HepG2 (cell line): ENCODE data around the gene DTYMK. TPM values are rescaled to one million over a fixed set of nuclear protein-coding genes. Genes with fewer than 3 reads are reported as not detected.
A peak's percentile ranks its signal among the peaks of the same experiment; 100 is the strongest.

Source experiments
- BCL6 ChIP-seq: IDR thresholded peaks from 2 replicates; pipeline ENCODE4 v1.6.1; 2016; ENCODE audit warnings: missing genetic modification reagents, missing compliant biosample characterization
- CBX1 ChIP-seq: IDR thresholded peaks from one replicate; pipeline ENCODE4 v1.6.1; 2016; ENCODE audit warnings: antibody characterized with exemption, low read depth
- DDIT3 ChIP-seq: sonication (generic); formaldehyde crosslinking; IDR thresholded peaks from 2 replicates; pipeline ENCODE4 v1.4.0; 2020; ENCODE audit warnings: mild to moderate bottlenecking, missing genetic modification reagents
- DNMT3B ChIP-seq: conservative IDR thresholded peaks from 2 replicates; pipeline ENCODE4 v1.6.1; 2016; ENCODE audit warnings: missing biosample characterization, control low read depth
- DPF2 ChIP-seq: sonication (generic); formaldehyde crosslinking; IDR thresholded peaks from 2 replicates; pipeline ENCODE4 v1.4.0; 2020; ENCODE audit warnings: mild to moderate bottlenecking, low read depth, missing genetic modification reagents, borderline replicate concordance
- E2F5 ChIP-seq: sonication (generic); formaldehyde crosslinking; conservative IDR thresholded peaks from 2 replicates; pipeline ENCODE4 v1.4.0; 2020; ENCODE audit warnings: missing genetic modification reagents
- GMEB2 ChIP-seq: IDR thresholded peaks from 2 replicates; pipeline ENCODE4 v1.6.1; 2016; ENCODE audit warnings: missing biosample characterization, missing genetic modification reagents, low read depth
- HIVEP1 ChIP-seq: sonication (generic); formaldehyde crosslinking; IDR thresholded peaks from 2 replicates; pipeline ENCODE4 v1.4.0; 2020; ENCODE audit warnings: mild to moderate bottlenecking, missing genetic modification reagents
- ISL2 ChIP-seq: sonication (generic); formaldehyde crosslinking; IDR thresholded peaks from 2 replicates; pipeline ENCODE4 v1.5.0; 2020; ENCODE audit warnings: missing genetic modification reagents
- MYC ChIP-seq: sonication (generic); formaldehyde crosslinking; IDR thresholded peaks from 2 replicates; pipeline ENCODE4 v1.9.0; 2021; ENCODE audit warnings: missing genetic modification reagents, borderline replicate concordance
- PITX1 ChIP-seq: sonication (generic); formaldehyde crosslinking; IDR thresholded peaks from 2 replicates; pipeline ENCODE4 v1.5.1; 2020; ENCODE audit warnings: mild to moderate bottlenecking, missing genetic modification reagents
- RFX1 ChIP-seq: fragments of 450-650 bp; IDR thresholded peaks from 2 replicates; pipeline ENCODE4 v1.6.1; 2017
- SATB2 ChIP-seq: sonication (generic); formaldehyde crosslinking; IDR thresholded peaks from 2 replicates; pipeline ENCODE4 v1.5.0; 2020; ENCODE audit warnings: missing genetic modification reagents
- SNAPC2 ChIP-seq: sonication (generic); formaldehyde crosslinking; IDR thresholded peaks from 2 replicates; pipeline ENCODE4 v1.8.1; 2022; ENCODE audit warnings: mild to moderate bottlenecking, missing genetic modification reagents
- SP140L ChIP-seq: sonication (generic); formaldehyde crosslinking; IDR thresholded peaks from 2 replicates; pipeline ENCODE4 v1.4.0; 2020; ENCODE audit warnings: missing genetic modification reagents, borderline replicate concordance
- SPEN ChIP-seq: sonication (generic); formaldehyde crosslinking; IDR thresholded peaks from 2 replicates; pipeline ENCODE4 v1.5.1; 2020; ENCODE audit warnings: low read depth, mild to moderate bottlenecking, missing genetic modification reagents
- THAP11 ChIP-seq: IDR thresholded peaks from 2 replicates; pipeline ENCODE4 v1.6.1; 2016; ENCODE audit warnings: missing biosample characterization, missing genetic modification reagents
- TMF1 ChIP-seq: sonication (generic); formaldehyde crosslinking; IDR thresholded peaks from 2 replicates; pipeline ENCODE4 v1.8.1; 2022; ENCODE audit warnings: low read depth, missing genetic modification reagents
- TSC22D2 ChIP-seq: sonication (generic); formaldehyde crosslinking; IDR thresholded peaks from 2 replicates; pipeline ENCODE4 v1.5.1; 2020; ENCODE audit warnings: missing genetic modification reagents, mild to moderate bottlenecking, borderline replicate concordance
- YEATS2 ChIP-seq: sonication (generic); formaldehyde crosslinking; IDR thresholded peaks from 2 replicates; pipeline ENCODE4 v1.4.0; 2020; ENCODE audit warnings: missing genetic modification reagents, borderline replicate concordance
- ZNF224 ChIP-seq: sonication (generic); formaldehyde crosslinking; IDR thresholded peaks from 2 replicates; pipeline ENCODE4 v1.5.0; 2020; ENCODE audit warnings: mild to moderate bottlenecking, missing genetic modification reagents
- ZNF256 ChIP-seq: sonication (generic); formaldehyde crosslinking; conservative IDR thresholded peaks from 2 replicates; pipeline ENCODE4 v1.4.0; 2020; ENCODE audit warnings: missing genetic modification reagents
- ZNF550 ChIP-seq: sonication (generic); formaldehyde crosslinking; IDR thresholded peaks from 2 replicates; pipeline ENCODE4 v1.4.0; 2020; ENCODE audit warnings: mild to moderate bottlenecking, missing genetic modification reagents, borderline replicate concordance
- ZNF570 ChIP-seq: sonication (generic); formaldehyde crosslinking; IDR thresholded peaks from 2 replicates; pipeline ENCODE4 v1.4.0; 2020; ENCODE audit warnings: mild to moderate bottlenecking, missing genetic modification reagents, borderline replicate concordance
- polyA plus RNA-seq, 8 experiments: library from polyadenylated mRNA; depleted of rRNA in 3 of 8; stranded (reverse) in 7 of 8; unstranded in 1 of 8; fragments of >200 nt; fragmentation: Illumina TruSeq in 4 of 8; extraction: Trizol in 4 of 8; gene quantifications; 2 replicates each; pipeline versions ENCODE4 v1.2.1 to v1.2.3, GENCODE V29; 2011 to 2016; ENCODE audit warnings: low read depth in 4 of 8, missing spikeins in 1 of 8, mixed read lengths in 1 of 8; ENCODE audit not compliant: insufficient read depth in 1 of 8
- total RNA-seq, 5 experiments: library from RNA; depleted of rRNA; stranded (reverse); fragments of >200 nt; fragmentation: Illumina TruSeq; extraction: Trizol; gene quantifications; 2 replicates each; pipeline ENCODE4 v1.2.3, GENCODE V29; 2016; ENCODE audit warnings: low read depth in 1 of 5
- TF ChIP-seq, protein P1 (sequence below): sonication (generic); formaldehyde crosslinking; IDR thresholded peaks from 2 replicates; pipeline ENCODE4 v1.4.0; 2020; ENCODE audit warnings: mild to moderate bottlenecking, low read depth, missing genetic modification reagents
- TF ChIP-seq, protein P2 (sequence below): sonication (generic); formaldehyde crosslinking; IDR thresholded peaks from 2 replicates; pipeline ENCODE4 v1.8.0; 2022; ENCODE audit warnings: missing genetic modification reagents, low read depth, mild to moderate bottlenecking, borderline replicate concordance

Gene DTYMK
- total and polyA plus RNA-seq, 2 of the 13 experiments (the other 11 are each of a cell fraction or from before 2014, with no cell fraction given) = 57.5 to 134 TPM

DNA sequence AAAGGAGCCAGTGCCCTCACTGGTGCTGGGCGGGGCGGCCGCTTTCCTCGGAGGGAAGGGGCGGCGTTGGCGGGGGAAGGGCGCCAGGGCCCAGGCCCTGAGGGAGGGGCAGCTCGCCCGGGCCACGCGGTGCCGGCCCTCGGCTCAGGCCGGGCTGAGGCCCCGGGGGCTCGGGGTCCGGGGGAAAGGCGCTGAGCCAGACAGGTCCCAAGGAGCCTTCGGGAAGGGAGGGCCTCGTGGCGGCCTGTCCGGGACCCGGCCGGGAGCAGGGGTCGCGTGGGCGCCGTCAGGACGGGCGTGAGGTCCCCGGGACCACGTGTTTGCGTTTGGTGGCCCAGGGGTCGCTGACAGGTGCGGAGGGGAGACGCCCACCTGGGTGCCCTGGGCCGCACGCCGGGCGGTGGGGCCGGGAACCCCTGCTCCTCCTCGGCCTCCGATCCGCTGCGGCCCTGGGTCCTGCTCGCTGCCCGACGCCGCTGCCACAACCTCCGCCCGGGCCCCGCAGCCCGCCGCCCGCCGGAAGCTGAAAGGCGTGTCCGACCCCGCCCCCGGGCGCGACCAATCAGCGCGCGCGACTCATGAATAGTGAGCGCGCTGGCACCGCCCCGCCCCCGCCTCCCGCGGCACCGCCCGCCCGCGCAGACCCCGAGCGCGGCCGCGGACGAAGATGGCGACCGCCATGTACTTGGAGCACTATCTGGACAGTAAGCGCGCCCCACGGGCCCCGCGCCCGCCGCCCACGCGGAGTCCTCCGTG is 15.0 kb upstream of the DTYMK start, which contains the start of gene ING5 (continued):
- TF ChIP-seq, protein P1, sequence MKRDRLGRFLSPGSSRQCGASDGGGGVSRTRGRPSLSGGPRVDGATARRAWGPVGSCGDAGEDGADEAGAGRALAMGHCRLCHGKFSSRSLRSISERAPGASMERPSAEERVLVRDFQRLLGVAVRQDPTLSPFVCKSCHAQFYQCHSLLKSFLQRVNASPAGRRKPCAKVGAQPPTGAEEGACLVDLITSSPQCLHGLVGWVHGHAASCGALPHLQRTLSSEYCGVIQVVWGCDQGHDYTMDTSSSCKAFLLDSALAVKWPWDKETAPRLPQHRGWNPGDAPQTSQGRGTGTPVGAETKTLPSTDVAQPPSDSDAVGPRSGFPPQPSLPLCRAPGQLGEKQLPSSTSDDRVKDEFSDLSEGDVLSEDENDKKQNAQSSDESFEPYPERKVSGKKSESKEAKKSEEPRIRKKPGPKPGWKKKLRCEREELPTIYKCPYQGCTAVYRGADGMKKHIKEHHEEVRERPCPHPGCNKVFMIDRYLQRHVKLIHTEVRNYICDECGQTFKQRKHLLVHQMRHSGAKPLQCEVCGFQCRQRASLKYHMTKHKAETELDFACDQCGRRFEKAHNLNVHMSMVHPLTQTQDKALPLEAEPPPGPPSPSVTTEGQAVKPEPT (CRISPR knock-in tag) = 0 out of 2 replicates have a peak, but pooled peaks have one; percentile 12
- no peak for TF ChIP-seq RFX1
- TF ChIP-seq TMF1 = 0 out of 2 replicates have a peak, but pooled peaks have one; percentile 12
- TF ChIP-seq, protein P2, sequence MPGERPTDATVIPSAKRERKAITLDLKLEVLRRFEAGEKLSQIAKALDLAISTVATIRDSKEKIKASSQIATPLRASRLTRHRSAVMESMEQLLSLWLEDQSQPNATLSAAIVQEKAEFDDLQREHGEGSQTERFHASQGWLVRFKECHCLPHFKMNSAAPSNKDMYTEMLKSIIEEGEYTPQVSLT = no peak
- 0 out of 2 replicates have a peak, but pooled peaks have one; percentile 53 for TF ChIP-seq ZNF550
- TF ChIP-seq CBX1 = no peak
- TF ChIP-seq PITX1 (CRISPR knock-in tag) = 0 out of 2 replicates have a peak, but pooled peaks have one; percentile 11
- no peak; the same call in none of the 2 replicates for TF ChIP-seq YEATS2 (CRISPR knock-in tag)
- TF ChIP-seq TSC22D2 (CRISPR knock-in tag) = peak; percentile 76; the same call in 1 of the 2 replicates
- TF ChIP-seq DPF2 (CRISPR knock-in tag) = peak; percentile 47; the same call in 1 of the 2 replicates
- TF ChIP-seq MYC (CRISPR knock-in tag) = peak; percentile 99
- peak; percentile 85; the same call in 1 of the 2 replicates for TF ChIP-seq HIVEP1 (CRISPR knock-in tag)
- TF ChIP-seq BCL6 (CRISPR knock-in tag) = peak; percentile 59
- TF ChIP-seq SPEN (CRISPR knock-in tag) = peak; percentile 93
- TF ChIP-seq SP140L (CRISPR knock-in tag) = peak; percentile 86; the same call in 1 of the 2 replicates
- 0 out of 2 replicates have a peak, but pooled peaks have one; percentile 64 for TF ChIP-seq ZNF256 (CRISPR knock-in tag)
- no peak for TF ChIP-seq ZNF570 (CRISPR knock-in tag)
- peak; percentile 45; the same call in 1 of the 2 replicates for TF ChIP-seq DDIT3 (CRISPR knock-in tag)
- peak; percentile 37; the same call in 1 of the 2 replicates for TF ChIP-seq E2F5 (CRISPR knock-in tag)
- peak; percentile 78; the same call in 1 of the 2 replicates for TF ChIP-seq ZNF224 (CRISPR knock-in tag)
- TF ChIP-seq GMEB2 (CRISPR knock-in tag) = no peak
- 0 out of 2 replicates have a peak, but pooled peaks have one; percentile 54 for TF ChIP-seq SATB2 (CRISPR knock-in tag)
- peak; percentile 86; the same call in 1 of the 2 replicates for TF ChIP-seq SNAPC2 (CRISPR knock-in tag)
- TF ChIP-seq THAP11 (CRISPR knock-in tag) = peak; percentile 65
- TF ChIP-seq DNMT3B = 0 out of 2 replicates have a peak, but pooled peaks have one; percentile 80
- TF ChIP-seq ISL2 (CRISPR knock-in tag) = no peak; the same call in 1 of the 2 replicates
